GM12865 (cell line): ENCODE results near the gene CDK18.

Source experiments
- DNase-seq: peaks from one replicate; pipeline ENCODE4 v3.0.0; 2010; ENCODE audit warnings: low read depth
- H3K4me3 ChIP-seq: 2 replicates; pipeline ENCODE4 v1.5.1; 2011; ENCODE audit warnings: mild to moderate bottlenecking, low read depth, low read length, control low read depth
- TF ChIP-seq, protein P1 (sequence below): IDR thresholded peaks from 2 replicates; pipeline ENCODE4 v1.5.1; 2011; ENCODE audit warnings: low read length, control low read depth, low read depth, inconsistent platforms; ENCODE audit not compliant: insufficient read depth; ENCODE audit errors: missing control alignments

CDK18 gene

GRCh38 chr1:205576805-205577761 is 72.6 kb downstream of the CDK18 start:
- TF ChIP-seq, protein P1, sequence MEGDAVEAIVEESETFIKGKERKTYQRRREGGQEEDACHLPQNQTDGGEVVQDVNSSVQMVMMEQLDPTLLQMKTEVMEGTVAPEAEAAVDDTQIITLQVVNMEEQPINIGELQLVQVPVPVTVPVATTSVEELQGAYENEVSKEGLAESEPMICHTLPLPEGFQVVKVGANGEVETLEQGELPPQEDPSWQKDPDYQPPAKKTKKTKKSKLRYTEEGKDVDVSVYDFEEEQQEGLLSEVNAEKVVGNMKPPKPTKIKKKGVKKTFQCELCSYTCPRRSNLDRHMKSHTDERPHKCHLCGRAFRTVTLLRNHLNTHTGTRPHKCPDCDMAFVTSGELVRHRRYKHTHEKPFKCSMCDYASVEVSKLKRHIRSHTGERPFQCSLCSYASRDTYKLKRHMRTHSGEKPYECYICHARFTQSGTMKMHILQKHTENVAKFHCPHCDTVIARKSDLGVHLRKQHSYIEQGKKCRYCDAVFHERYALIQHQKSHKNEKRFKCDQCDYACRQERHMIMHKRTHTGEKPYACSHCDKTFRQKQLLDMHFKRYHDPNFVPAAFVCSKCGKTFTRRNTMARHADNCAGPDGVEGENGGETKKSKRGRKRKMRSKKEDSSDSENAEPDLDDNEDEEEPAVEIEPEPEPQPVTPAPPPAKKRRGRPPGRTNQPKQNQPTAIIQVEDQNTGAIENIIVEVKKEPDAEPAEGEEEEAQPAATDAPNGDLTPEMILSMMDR = no peak

GRCh38 chr1:205577874-205578658 is 73.6 kb downstream of the CDK18 start:
- TF ChIP-seq, protein P1 = no peak
- DNase-seq = no peak
- no peak overlapping the region for H3K4me3 ChIP-seq

More at GRCh38 chr1:205576805-205577761, 72.6 kb downstream of the CDK18 start:
- no peak for DNase-seq
- H3K4me3 ChIP-seq = no peak overlapping the region

DNA sequence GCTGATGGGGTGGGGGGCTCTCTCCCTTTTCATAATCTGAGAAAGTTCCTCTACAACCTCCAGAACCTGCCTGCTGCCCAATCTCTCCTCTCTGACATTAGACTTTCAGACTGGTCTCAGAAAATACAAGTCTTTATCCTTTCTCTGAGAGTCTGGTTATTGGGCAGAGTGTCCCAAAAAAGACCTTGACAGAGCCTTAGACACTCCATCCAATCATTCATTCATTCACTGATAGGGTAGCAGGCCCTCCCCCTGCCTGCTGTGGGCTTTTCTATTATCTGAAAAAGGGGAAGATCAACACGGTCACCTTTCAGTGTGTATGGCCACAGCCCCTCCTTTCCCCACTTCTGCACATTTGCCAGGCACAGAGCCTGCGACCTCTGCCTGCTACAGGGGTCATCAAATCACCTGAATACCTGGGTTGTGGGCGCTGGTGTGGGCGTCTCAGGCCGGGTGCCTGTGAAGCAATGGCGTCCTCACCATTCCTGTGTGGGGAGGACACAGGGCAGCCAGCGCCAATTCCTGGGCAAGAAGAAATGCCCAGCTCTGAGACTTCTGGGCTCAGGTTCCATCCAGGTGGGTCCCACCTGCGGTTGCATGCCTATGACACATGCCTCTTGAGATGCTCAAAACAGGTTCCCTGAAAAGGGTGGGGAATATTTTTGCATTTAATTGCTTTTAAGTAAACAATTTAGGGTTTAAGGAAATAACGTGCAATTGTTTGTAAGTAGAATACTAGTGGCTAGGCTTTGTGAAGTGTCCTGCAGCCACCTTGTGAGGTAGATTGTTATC is 74.5 kb downstream of the CDK18 start:
- TF ChIP-seq, protein P1 = no peak
- DNase-seq = no peak
- no peak overlapping the region for H3K4me3 ChIP-seq

DNA sequence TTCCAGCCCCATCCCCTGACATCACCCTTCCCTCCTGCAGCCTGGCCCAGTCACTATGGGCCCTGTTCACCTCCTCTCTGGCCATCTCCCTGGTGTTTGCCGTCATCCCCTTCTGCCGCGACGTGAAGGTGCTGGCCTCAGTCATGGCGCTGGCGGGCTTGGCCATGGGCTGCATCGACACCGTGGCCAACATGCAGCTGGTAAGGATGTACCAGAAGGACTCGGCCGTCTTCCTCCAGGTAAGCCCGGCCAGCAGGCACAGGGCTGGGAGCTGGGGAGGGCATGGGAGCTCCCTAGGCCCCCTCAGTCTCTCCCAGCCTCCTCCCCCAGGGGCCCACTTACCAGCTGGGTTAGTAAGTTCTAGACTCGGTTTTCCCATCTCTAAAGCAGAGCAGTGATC is 75.2 kb downstream of the CDK18 start:
- TF ChIP-seq, protein P1 = no peak
- DNase-seq = no peak
- no peak overlapping the region for H3K4me3 ChIP-seq

DNA sequence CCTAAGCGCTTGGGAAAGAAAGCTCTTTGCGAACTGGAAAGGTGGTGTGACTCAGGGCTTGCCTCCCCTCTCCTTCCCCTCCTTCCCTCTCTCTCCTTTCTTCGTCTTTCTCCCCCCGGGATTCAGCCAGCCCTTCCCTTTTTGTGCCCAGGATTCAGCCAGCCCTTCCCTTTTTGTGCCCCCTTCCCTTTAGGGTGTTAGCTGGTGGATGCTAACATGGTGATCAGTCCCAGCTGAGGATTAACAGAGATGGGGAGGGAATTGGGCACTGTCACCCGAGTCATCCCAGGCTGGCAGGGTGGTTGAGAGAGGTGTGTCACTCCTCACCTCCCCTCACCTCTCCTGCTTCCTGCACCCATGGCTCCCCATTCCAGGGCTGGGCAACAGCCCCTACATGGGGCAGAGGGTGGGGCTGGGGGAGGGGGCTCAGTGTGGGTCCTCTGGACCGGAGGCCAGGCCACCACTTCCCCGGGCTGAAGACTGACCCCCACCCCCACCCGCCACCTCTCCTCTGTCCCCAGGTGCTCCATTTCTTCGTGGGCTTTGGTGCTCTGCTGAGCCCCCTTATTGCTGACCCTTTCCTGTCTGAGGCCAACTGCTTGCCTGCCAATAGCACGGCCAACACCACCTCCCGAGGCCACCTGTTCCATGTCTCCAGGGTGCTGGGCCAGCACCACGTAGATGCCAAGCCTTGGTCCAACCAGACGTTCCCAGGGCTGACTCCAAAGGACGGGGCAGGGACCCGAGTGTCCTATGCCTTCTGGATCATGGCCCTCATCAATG is 75.9 kb downstream of the CDK18 start:
- TF ChIP-seq, protein P1 = no peak
- DNase-seq = no peak
- no peak overlapping the region for H3K4me3 ChIP-seq

DNA sequence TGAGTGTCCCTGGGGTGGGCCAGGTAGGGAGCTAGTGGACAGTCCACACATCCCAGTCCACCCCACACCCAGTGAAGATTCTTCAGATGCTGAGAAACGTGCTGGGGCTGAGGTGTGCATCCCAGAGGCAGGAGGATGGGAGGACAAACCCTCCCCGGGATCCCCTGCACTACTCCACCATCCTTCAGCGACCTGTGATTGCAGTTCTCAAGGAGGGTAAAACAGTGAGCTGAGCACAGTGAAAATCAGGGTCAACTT is 76.4 kb downstream of the CDK18 start:
- TF ChIP-seq, protein P1 = no peak
- H3K4me3 ChIP-seq = no peak overlapping the region
- no peak for DNase-seq
